Neural cell (in vitro differentiated cells): ENCODE data around the gene ADCY5.

ENCODE experiments used
- EP300 ChIP-seq: fragments of 450-650 bp; conservative IDR thresholded peaks from 2 replicates; pipeline ENCODE4 v1.6.1; 2014; ENCODE audit warnings: antibody characterized with exemption, mild to moderate bottlenecking, moderate library complexity; ENCODE audit not compliant: poor library complexity, severe bottlenecking
- EZH2 ChIP-seq: fragments of 200-600, 300-800 bp; shearing (Covaris generic), sonication (generic); IDR thresholded peaks from 2 replicates; pipeline ENCODE4 v1.6.1; 2014; ENCODE audit warnings: antibody characterized with exemption, low read length, borderline replicate concordance, mild to moderate bottlenecking; ENCODE audit not compliant: insufficient read depth, poor library complexity, severe bottlenecking
- RAD21 ChIP-seq: fragments of 450-650 bp; conservative IDR thresholded peaks from 2 replicates; pipeline ENCODE4 v1.6.1; 2014; ENCODE audit warnings: antibody characterized with exemption, mild to moderate bottlenecking, moderate library complexity
- TAF1 ChIP-seq: IDR thresholded peaks from 2 replicates; pipeline ENCODE4 v1.6.1; 2012; ENCODE audit warnings: low read depth
- TF ChIP-seq, protein P1 (sequence below): fragments of 450-650 bp; IDR thresholded peaks from 2 replicates; pipeline ENCODE4 v1.5.1; 2014; ENCODE audit warnings: antibody characterized with exemption, mild to moderate bottlenecking, moderate library complexity; ENCODE audit not compliant: poor library complexity, severe bottlenecking
- TF ChIP-seq, protein P2 (sequence below): IDR thresholded peaks from 2 replicates; pipeline ENCODE4 v1.6.1; 2012; ENCODE audit warnings: borderline replicate concordance

DNA sequence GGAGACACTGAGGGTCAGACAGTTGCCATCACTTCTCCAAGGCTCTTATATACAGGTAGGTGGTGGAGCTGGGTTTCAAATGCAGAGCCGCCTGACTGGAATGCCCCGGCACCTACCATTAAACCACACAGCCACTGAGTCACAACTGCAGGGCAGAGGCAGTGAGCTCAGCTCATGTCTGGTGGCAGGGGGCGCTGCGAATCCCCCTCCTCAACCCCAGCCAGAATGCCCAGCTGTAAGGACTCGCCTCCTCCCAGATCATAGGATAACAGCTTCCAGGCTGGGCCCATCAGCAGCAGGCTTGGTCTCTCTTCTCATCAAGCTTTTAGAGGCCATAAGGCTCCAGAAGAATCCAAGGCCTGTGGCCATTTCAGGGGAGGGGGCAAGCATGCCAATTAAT is 26.4 kb downstream of the ADCY5 start:
- no peak for TF ChIP-seq EP300
- TF ChIP-seq, protein P1, sequence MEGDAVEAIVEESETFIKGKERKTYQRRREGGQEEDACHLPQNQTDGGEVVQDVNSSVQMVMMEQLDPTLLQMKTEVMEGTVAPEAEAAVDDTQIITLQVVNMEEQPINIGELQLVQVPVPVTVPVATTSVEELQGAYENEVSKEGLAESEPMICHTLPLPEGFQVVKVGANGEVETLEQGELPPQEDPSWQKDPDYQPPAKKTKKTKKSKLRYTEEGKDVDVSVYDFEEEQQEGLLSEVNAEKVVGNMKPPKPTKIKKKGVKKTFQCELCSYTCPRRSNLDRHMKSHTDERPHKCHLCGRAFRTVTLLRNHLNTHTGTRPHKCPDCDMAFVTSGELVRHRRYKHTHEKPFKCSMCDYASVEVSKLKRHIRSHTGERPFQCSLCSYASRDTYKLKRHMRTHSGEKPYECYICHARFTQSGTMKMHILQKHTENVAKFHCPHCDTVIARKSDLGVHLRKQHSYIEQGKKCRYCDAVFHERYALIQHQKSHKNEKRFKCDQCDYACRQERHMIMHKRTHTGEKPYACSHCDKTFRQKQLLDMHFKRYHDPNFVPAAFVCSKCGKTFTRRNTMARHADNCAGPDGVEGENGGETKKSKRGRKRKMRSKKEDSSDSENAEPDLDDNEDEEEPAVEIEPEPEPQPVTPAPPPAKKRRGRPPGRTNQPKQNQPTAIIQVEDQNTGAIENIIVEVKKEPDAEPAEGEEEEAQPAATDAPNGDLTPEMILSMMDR, result no peak
- no peak for TF ChIP-seq TAF1
- TF ChIP-seq, protein P2, sequence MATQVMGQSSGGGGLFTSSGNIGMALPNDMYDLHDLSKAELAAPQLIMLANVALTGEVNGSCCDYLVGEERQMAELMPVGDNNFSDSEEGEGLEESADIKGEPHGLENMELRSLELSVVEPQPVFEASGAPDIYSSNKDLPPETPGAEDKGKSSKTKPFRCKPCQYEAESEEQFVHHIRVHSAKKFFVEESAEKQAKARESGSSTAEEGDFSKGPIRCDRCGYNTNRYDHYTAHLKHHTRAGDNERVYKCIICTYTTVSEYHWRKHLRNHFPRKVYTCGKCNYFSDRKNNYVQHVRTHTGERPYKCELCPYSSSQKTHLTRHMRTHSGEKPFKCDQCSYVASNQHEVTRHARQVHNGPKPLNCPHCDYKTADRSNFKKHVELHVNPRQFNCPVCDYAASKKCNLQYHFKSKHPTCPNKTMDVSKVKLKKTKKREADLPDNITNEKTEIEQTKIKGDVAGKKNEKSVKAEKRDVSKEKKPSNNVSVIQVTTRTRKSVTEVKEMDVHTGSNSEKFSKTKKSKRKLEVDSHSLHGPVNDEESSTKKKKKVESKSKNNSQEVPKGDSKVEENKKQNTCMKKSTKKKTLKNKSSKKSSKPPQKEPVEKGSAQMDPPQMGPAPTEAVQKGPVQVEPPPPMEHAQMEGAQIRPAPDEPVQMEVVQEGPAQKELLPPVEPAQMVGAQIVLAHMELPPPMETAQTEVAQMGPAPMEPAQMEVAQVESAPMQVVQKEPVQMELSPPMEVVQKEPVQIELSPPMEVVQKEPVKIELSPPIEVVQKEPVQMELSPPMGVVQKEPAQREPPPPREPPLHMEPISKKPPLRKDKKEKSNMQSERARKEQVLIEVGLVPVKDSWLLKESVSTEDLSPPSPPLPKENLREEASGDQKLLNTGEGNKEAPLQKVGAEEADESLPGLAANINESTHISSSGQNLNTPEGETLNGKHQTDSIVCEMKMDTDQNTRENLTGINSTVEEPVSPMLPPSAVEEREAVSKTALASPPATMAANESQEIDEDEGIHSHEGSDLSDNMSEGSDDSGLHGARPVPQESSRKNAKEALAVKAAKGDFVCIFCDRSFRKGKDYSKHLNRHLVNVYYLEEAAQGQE, result no peak
- TF ChIP-seq EZH2, result no peak
- no peak for TF ChIP-seq RAD21
